ENCODE results near the gene MTCL1. TPM values are rescaled to one million over a fixed set of nuclear protein-coding genes. Genes with fewer than 3 reads are reported as not detected.

The MTCL1 gene
- total and polyA plus RNA-seq, 2 of the 8 experiments (the other 6 are each of a cell fraction or from before 2014, with no cell fraction given) = 16.6 to 60.8 TPM

DNA sequence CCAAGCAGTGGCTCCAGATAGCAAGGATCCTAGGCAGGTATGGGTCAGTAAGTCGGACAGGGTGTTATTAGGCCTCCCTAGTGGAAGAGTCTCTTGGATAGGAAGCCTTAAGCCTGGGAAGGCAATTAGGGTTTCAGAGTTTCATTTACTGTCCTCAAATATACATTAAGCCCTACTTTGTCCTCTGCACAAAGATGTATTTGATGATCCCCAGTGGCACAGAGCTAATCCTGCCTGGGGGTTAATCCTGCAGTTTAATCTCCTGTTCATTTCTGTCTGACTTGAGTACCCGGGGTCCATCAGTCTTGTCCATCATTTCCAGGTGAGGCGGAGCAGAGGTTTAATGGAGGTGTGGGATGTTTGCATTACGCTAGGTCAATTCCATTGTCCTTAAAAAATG, 62.0 kb downstream of the MTCL1 start:
- H4K8ac ChIP-seq (ENCODE audit: extremely low read depth, insufficient read depth, low read length) = no peak overlapping the region
- no peaks in the 10 kb centered on the region for H3K9me3 ChIP-seq (ENCODE audit: insufficient read depth in 2 of 2, low read depth in 1 of 2, low read length in 1 of 2)
- H2BK20ac ChIP-seq (ENCODE audit: low read length) = no peak overlapping the region
- no peak overlapping the region for H2BK12ac ChIP-seq (ENCODE audit: low read depth, low read length)
- no peak overlapping the region for H3K14ac ChIP-seq (ENCODE audit: insufficient read length)
- H3K4ac ChIP-seq (replicated peaks; ENCODE audit: insufficient read length, low read depth, low read length) = no peak overlapping the region
- no peak overlapping the region for H3K56ac ChIP-seq (replicated peaks; ENCODE audit: insufficient read length, low read depth, low read length)
- H2AK5ac ChIP-seq (ENCODE audit: low read depth, low read length) = no peak overlapping the region
- H3K23me2 ChIP-seq (ENCODE audit: low read depth, low read length) = no peaks in the 10 kb centered on the region
- H2BK15ac ChIP-seq (ENCODE audit: low read length) = no peak overlapping the region
- no peak overlapping the region for H2BK5ac ChIP-seq (ENCODE audit: low read depth, low read length)
- H3K36me3 ChIP-seq (ENCODE audit: control insufficient read depth in 2 of 4, insufficient read depth in 4 of 4, low read length in 3 of 4) = peaks cover 0 to 10% (median 3%) of the 10 kb centered on the region in 4 experiments; a peak in 4 of 8 replicates
- no peak overlapping the region for H3K23ac ChIP-seq (ENCODE audit: insufficient read length)
- no peaks in the 10 kb centered on the region for H3K79me2 ChIP-seq (ENCODE audit: control insufficient read depth in 1 of 2, insufficient read depth in 2 of 2, low read length in 2 of 2)
- H3K4me2 ChIP-seq (ENCODE audit: insufficient read depth in 1 of 2, low read depth in 2 of 2, low read length in 2 of 2) = no peak overlapping the region
- no peak overlapping the region for H4K5ac ChIP-seq (ENCODE audit: insufficient read length, low read depth, low read length)
- no peak for DNase-seq (ENCODE audit: low read depth in 1 of 2, low spot score in 2 of 2)
- H3K27me3 ChIP-seq (replicated peaks in 1 of 4; ENCODE audit: control insufficient read depth in 3 of 4, extremely low read depth in 1 of 4, insufficient read depth in 3 of 4, low read length in 3 of 4) = no peaks in the 10 kb centered on the region
- peaks cover 2 to 6% of the 10 kb centered on the region in 2 experiments for H4K20me1 ChIP-seq (replicated peaks in 1 of 2; ENCODE audit: control insufficient read depth in 1 of 2, insufficient read depth in 2 of 2, low read length in 2 of 2)
- CTCF ChIA-PET (ENCODE audit: partially characterized antibody) = interaction anchor here (0.8 to 1.6 kb wide), 6 partner anchors 11 to 221 kb away, joined by 3 to 6 read pairs (median 4); no protein-coding TSS in a partner anchor
- no peak for TF ChIP-seq YY1 (IDR thresholded peaks at IDR 0.05; ENCODE audit: low read depth, low read length)
- TF ChIP-seq JUN (IDR thresholded peaks at IDR 0.05; ENCODE audit: low read depth, low read length) = no peak
- H3K4me3 ChIP-seq (ENCODE audit: extremely low read depth in 1 of 4, insufficient read depth in 2 of 4, low read depth in 3 of 4, low read length in 4 of 4) = no peak overlapping the region
- no peak overlapping the region for H3K27ac ChIP-seq (ENCODE audit: low read depth, low read length)
- 93% methylated on average over 4 of the region's 4 CpGs; no CpG with 5 or more reads in 1 of the 2 experiments for WGBS, 2 experiments (ENCODE audit: extremely low coverage in 1 of 2, insufficient coverage in 1 of 2, insufficient read length in 1 of 2, insufficient replicate concordance in 2 of 2, low coverage in 1 of 2, low lambda C conversion rate in 2 of 2, missing lambda C conversion rate in 1 of 2)
- no peak overlapping the region for H2AFZ ChIP-seq (ENCODE audit: low read length)
- H3K9ac ChIP-seq (replicated peaks in 1 of 4; ENCODE audit: extremely low read depth in 1 of 4, low read depth in 3 of 4, low read length in 3 of 4) = no peak overlapping the region
- H2BK120ac ChIP-seq (replicated peaks; ENCODE audit: low read depth, low read length) = no peak overlapping the region
- FAIRE-seq = no peak
- no peaks in the 10 kb centered on the region for H3K79me1 ChIP-seq (ENCODE audit: low read depth, low read length)
- POLR2A ChIA-PET (ENCODE audit: partially characterized antibody) = no interaction called here
- peaks cover 0 to 10% (median 4%) of the 10 kb centered on the region in 4 experiments; a peak in 4 of 7 replicates for H3K4me1 ChIP-seq (replicated peaks in 1 of 4; ENCODE audit: control insufficient read depth in 3 of 4, insufficient read depth in 4 of 4, low read length in 3 of 4)
- no peak overlapping the region for H3K18ac ChIP-seq (ENCODE audit: extremely low read depth, low read length)
- H4K91ac ChIP-seq (replicated peaks; ENCODE audit: insufficient read length, low read length) = no peak overlapping the region
